Endothelial cell of umbilical vein (primary cell): Measurements from ENCODE around the gene CTSD. TPM values are rescaled to one million over a fixed set of nuclear protein-coding genes. Genes with fewer than 3 reads are reported as not detected.

ENCODE experiments used
- BruUV-seq: library from RNA; stranded (reverse); fragments of 400-500 nt; replicated peaks from 2 replicates; lab custom pipeline; 2021; lab: Mats Ljungman, UMichigan
- CTCF ChIA-PET: fragments of 300-600, 350-600 bp; sonication (Branson Sonifier 250); formaldehyde crosslinking; loops from one replicate; lab custom pipeline; 2021; ENCODE audit warnings: antibody characterized with exemption, inconsistent platforms; lab: Charles Lee
- POLR2A ChIA-PET: fragments of 300-600, 350-600 bp; sonication (Branson Sonifier 250); formaldehyde crosslinking; loops from one replicate; lab custom pipeline; 2021; ENCODE audit warnings: antibody characterized with exemption, inconsistent platforms; lab: Charles Lee
- DNase-seq: peaks from one replicate; pipeline ENCODE4 v3.0.0-alpha.2; 2011; ENCODE audit warnings: low read depth, low spot score
- FAIRE-seq: peaks from 2 replicates; lab custom pipeline; 2011; peaks lifted over from hg19 to GRCh38; lab: Jason Lieb, UNC
- H2AFZ ChIP-seq: 2 replicates; pipeline ENCODE4 v1.6.0; 2012; ENCODE audit warnings: low read depth, low read length, control low read depth, inconsistent platforms
- H3K27ac ChIP-seq: 2 replicates; pipeline ENCODE4 v1.5.1; 2011; ENCODE audit warnings: low read depth, mild to moderate bottlenecking, control low read depth, low read length, moderate library complexity; ENCODE audit not compliant: insufficient read depth
- H3K27me3 ChIP-seq, 2 experiments: 2 replicates each; pipeline versions ENCODE4 v1.6.0 to v1.6.1; 2011; ENCODE audit warnings: low read length in 2 of 2, mixed read lengths in 1 of 2; ENCODE audit not compliant: control insufficient read depth in 2 of 2, insufficient read depth in 2 of 2
- H3K36me3 ChIP-seq, 2 experiments: 2 replicates in 1 of 2; 3 replicates in 1 of 2; pipeline ENCODE4 v1.5.1; 2011; ENCODE audit warnings: low read length in 2 of 2, mild to moderate bottlenecking in 1 of 2, moderate library complexity in 1 of 2; ENCODE audit not compliant: control insufficient read depth in 2 of 2, insufficient read depth in 2 of 2; ENCODE audit errors: extremely low read depth in 1 of 2
- H3K4me1 ChIP-seq: 3 replicates; pipeline ENCODE4 v1.5.1; 2011; ENCODE audit warnings: mild to moderate bottlenecking, low read length; ENCODE audit not compliant: control insufficient read depth, insufficient read depth; ENCODE audit errors: extremely low read depth
- H3K4me2 ChIP-seq: 2 replicates; pipeline ENCODE4 v1.6.1; 2011; ENCODE audit warnings: low read length, control low read depth, mixed read lengths; ENCODE audit not compliant: insufficient read depth
- H3K4me3 ChIP-seq, 3 experiments: fragments of 200-600 bp in 1 of 3; sonication (generic), shearing (Covaris generic) in 1 of 3; replicated peaks in 1 of 3; 2 replicates each; pipeline ENCODE4 v1.5.1; 2011 to 2016; ENCODE audit warnings: control low read depth in 3 of 3, low read length in 3 of 3, mild to moderate bottlenecking in 2 of 3, inconsistent platforms in 1 of 3, low read depth in 1 of 3, moderate library complexity in 1 of 3; ENCODE audit not compliant: insufficient read depth in 1 of 3
- H3K79me2 ChIP-seq: 2 replicates; pipeline ENCODE4 v1.6.0; 2012; ENCODE audit warnings: low read length, inconsistent platforms; ENCODE audit not compliant: control insufficient read depth, insufficient read depth
- H3K9ac ChIP-seq: replicated peaks from 2 replicates; pipeline ENCODE3; 2011; ENCODE audit warnings: low read length, control low read depth; ENCODE audit not compliant: insufficient read depth; ENCODE audit errors: extremely low read depth
- H3K9me1 ChIP-seq: replicated peaks from 3 replicates; pipeline ENCODE4 v1.6.0; 2011; ENCODE audit warnings: mild to moderate bottlenecking, low read length; ENCODE audit not compliant: control insufficient read depth, insufficient read depth; ENCODE audit errors: extremely low read depth
- H3K9me3 ChIP-seq: replicated peaks from 2 replicates; pipeline ENCODE4 v1.5.1; 2012; ENCODE audit warnings: low read length, inconsistent platforms; ENCODE audit not compliant: control insufficient read depth, insufficient read depth
- H4K20me1 ChIP-seq: replicated peaks from 2 replicates; pipeline ENCODE3; 2011; ENCODE audit warnings: mild to moderate bottlenecking, low read length; ENCODE audit not compliant: control insufficient read depth, insufficient read depth; ENCODE audit errors: extremely low read depth
- EZH2 ChIP-seq: IDR thresholded peaks from 2 replicates; pipeline ENCODE4 v1.6.1; 2012; ENCODE audit warnings: borderline replicate concordance, low read depth, mild to moderate bottlenecking, moderate library complexity, low read length, inconsistent platforms; ENCODE audit not compliant: severe bottlenecking
- FOS ChIP-seq: IDR thresholded peaks from 2 replicates; pipeline ENCODE4 v1.6.1; 2011; ENCODE audit warnings: mild to moderate bottlenecking, low read length, moderate library complexity, borderline replicate concordance; ENCODE audit not compliant: insufficient read depth
- GATA2 ChIP-seq: IDR thresholded peaks from 2 replicates; pipeline ENCODE4 v1.7.0; 2011; ENCODE audit warnings: low read depth, mild to moderate bottlenecking, moderate library complexity, mixed read lengths, low read length; ENCODE audit not compliant: insufficient read length, insufficient read depth
- JUN ChIP-seq: IDR thresholded peaks from 2 replicates; pipeline ENCODE4 v1.6.1; 2011; ENCODE audit warnings: borderline replicate concordance, low read depth; ENCODE audit not compliant: insufficient read length, insufficient read depth
- MYC ChIP-seq: IDR thresholded peaks from one replicate; pipeline ENCODE4 v1.6.1; 2011; ENCODE audit warnings: mild to moderate bottlenecking, low read depth, low read length
- POLR2A ChIP-seq: IDR thresholded peaks from 2 replicates; pipeline ENCODE4 v1.6.1; 2012; ENCODE audit warnings: low read depth, mild to moderate bottlenecking, control low read depth, low read length
- POLR2AphosphoS5 ChIP-seq: IDR thresholded peaks from 2 replicates; pipeline ENCODE4 v1.6.1; 2012; ENCODE audit warnings: low read depth, mild to moderate bottlenecking, control low read depth, low read length, moderate library complexity; ENCODE audit not compliant: insufficient read depth
- dilution Hi-C: fragments of 300-500 bp; cut with MboI; formaldehyde crosslinking; loops from one replicate; pipeline ENCODE4 v1.15.0; 2019; ENCODE audit warnings: low sequenced_read_pairs; ENCODE audit not compliant: extremely low pct_ligation_motif_present
- intact Hi-C: fragments of 100-400 bp; cut with micrococcal nuclease; formaldehyde crosslinking; loops from one replicate; pipeline ENCODE4 v1.10.0; 2022
- polyA plus RNA-seq, 4 experiments: library from polyadenylated mRNA; depleted of rRNA in 3 of 4; stranded (reverse) in 3 of 4; unstranded in 1 of 4; fragments of >200 nt; gene quantifications; 2 replicates each; pipeline versions ENCODE4 v1.2.1 to v1.2.3, GENCODE V29; 2011 to 2012; ENCODE audit warnings: missing spikeins in 1 of 4
- total RNA-seq: library from RNA; stranded (reverse); gene quantifications from 2 replicates; pipeline ENCODE4 v1.2.3, GENCODE V29; 2021
- TF ChIP-seq, protein P1 (sequence below), 2 donors: IDR thresholded peaks; 1 replicate in 1 of 2; 2 replicates in 1 of 2; pipeline ENCODE4 v1.5.1; 2011; ENCODE audit warnings: low read length in 2 of 2, mild to moderate bottlenecking in 2 of 2, moderate library complexity in 2 of 2, control low read depth in 1 of 2, inconsistent platforms in 1 of 2, low read depth in 1 of 2; ENCODE audit not compliant: insufficient read depth in 1 of 2; ENCODE audit errors: extremely low read depth in 1 of 2
- TF ChIP-seq, protein P2 (sequence below): IDR thresholded peaks from 2 replicates; pipeline ENCODE4 v1.6.1; 2011; ENCODE audit not compliant: insufficient read depth, insufficient read length

CTSD gene
- total and polyA plus RNA-seq, 2 donors (not counting 3 experiments of a cell fraction or from before 2014, with no cell fraction given) = 215 to 248 TPM

DNA sequence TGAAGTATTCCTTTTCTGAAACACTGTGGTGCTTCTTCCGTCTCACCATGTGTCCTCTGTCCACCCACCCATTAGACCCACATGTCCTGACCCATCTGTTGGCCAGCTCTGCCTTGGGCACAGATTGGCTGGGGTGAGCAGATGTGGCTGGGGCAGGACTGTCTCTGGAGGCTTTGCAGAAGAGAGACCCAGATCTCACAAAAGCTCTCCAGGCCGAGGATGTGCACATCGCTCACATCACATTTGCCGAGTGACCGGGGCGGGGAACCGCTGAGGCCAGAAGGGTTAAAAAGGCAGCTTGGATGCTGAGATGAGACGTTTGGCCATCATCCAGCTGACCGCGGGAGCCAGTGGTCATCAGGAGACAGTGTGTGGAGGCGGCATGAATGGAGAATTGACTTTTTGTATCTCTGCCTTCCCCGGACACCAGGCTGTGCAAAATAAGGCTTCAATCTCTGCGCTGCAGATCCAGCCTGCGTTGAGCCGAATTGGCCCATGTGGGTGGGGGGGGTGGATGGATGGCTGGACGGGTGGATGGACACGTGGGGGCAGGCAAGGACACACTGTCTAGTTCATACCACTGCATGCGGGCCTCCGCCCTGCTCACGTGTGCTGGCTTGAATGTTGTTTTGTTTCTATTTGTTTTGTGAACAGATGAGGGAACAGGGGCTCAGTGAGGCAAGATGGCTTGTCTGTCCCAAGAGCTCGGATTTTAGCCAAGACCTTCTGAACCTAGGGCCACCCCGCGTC lies 19.4 kb downstream of the CTSD start:
- no peaks in the 10 kb centered on the region for H3K79me2 ChIP-seq
- POLR2A ChIA-PET = no interaction called here
- CTCF ChIA-PET = interaction anchor here (1.2 kb wide), 1 partner anchor 138 kb away, joined by 3 read pairs; no protein-coding TSS in a partner anchor
- H3K36me3 ChIP-seq = no peaks in the 10 kb centered on the region
- no peaks in the 10 kb centered on the region for H4K20me1 ChIP-seq
- dilution Hi-C loops (no loop called here), intact Hi-C loops (no loop called here)
- FAIRE-seq = no peak
- H2AFZ ChIP-seq = no peak overlapping the region
- H3K9me3 ChIP-seq = no peaks in the 10 kb centered on the region
- H3K27ac ChIP-seq = no peak overlapping the region
- no peak for DNase-seq
- H3K9ac ChIP-seq = no peak overlapping the region
- H3K4me1 ChIP-seq = no peaks in the 10 kb centered on the region
- H3K4me3 ChIP-seq = no peak overlapping the region
- no TSS peak for BruUV-seq
- peaks cover 5 to 12% of the 10 kb centered on the region in 2 experiments for H3K27me3 ChIP-seq
- no peaks in the 10 kb centered on the region for H3K9me1 ChIP-seq
- no peak overlapping the region for H3K4me2 ChIP-seq
- TF ChIP-seq FOS (no peak), JUN (no peak), EZH2 (no peak), POLR2A (no peak)

DNA sequence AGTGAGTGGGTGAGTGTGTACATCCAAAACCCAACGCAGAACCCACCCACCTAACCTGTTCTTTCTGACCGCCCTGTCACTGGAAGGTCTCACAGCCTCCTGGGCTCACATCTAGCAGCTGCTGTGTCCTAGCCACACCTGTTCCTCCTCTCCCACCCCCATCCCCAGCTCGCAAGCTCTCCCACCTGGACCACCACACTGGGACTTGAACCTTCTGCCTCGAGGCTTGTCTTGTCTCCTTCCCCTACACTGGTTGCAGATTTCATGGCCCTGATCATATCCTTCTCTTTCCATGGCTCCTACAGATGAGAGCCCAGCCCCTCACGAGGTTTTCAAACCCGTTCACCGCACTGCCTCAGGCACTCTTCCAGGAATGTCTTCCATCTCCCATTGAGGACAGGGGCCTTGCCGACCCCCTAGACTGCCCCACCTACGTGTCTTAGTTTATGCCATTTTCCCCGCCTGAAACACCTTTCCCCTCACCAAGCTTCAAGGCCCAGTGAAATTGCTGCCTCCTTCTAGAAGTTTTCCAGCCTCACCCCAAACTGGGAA lies 20.1 kb downstream of the CTSD start:
- no TSS peak for BruUV-seq
- no peaks in the 10 kb centered on the region for H3K36me3 ChIP-seq
- no peaks in the 10 kb centered on the region for H3K4me1 ChIP-seq
- no peaks in the 10 kb centered on the region for H4K20me1 ChIP-seq
- no peaks in the 10 kb centered on the region for H3K9me1 ChIP-seq
- no peak overlapping the region for H3K9ac ChIP-seq
- no peak overlapping the region for H3K4me2 ChIP-seq
- H3K79me2 ChIP-seq = no peaks in the 10 kb centered on the region
- POLR2A ChIA-PET = no interaction called here
- intact Hi-C loops (no loop called here), dilution Hi-C loops (no loop called here)
- no peak for FAIRE-seq
- H3K4me3 ChIP-seq = no peak overlapping the region
- peaks cover 4 to 10% of the 10 kb centered on the region in 2 experiments for H3K27me3 ChIP-seq
- H2AFZ ChIP-seq = no peak overlapping the region
- CTCF ChIA-PET = no interaction called here
- no peak overlapping the region for H3K27ac ChIP-seq
- DNase-seq = no peak
- no peak for TF ChIP-seq JUN
- no peak for TF ChIP-seq FOS
- no peak for TF ChIP-seq EZH2
- no peak for TF ChIP-seq MYC
- TF ChIP-seq, protein P1, sequence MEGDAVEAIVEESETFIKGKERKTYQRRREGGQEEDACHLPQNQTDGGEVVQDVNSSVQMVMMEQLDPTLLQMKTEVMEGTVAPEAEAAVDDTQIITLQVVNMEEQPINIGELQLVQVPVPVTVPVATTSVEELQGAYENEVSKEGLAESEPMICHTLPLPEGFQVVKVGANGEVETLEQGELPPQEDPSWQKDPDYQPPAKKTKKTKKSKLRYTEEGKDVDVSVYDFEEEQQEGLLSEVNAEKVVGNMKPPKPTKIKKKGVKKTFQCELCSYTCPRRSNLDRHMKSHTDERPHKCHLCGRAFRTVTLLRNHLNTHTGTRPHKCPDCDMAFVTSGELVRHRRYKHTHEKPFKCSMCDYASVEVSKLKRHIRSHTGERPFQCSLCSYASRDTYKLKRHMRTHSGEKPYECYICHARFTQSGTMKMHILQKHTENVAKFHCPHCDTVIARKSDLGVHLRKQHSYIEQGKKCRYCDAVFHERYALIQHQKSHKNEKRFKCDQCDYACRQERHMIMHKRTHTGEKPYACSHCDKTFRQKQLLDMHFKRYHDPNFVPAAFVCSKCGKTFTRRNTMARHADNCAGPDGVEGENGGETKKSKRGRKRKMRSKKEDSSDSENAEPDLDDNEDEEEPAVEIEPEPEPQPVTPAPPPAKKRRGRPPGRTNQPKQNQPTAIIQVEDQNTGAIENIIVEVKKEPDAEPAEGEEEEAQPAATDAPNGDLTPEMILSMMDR (IDR thresholded peaks at IDR 0.05; ENCODE audit: extremely low read depth in 1 of 2, insufficient read depth in 1 of 2, low read depth in 1 of 2, low read length in 2 of 2) = no peak
- TF ChIP-seq, protein P2, sequence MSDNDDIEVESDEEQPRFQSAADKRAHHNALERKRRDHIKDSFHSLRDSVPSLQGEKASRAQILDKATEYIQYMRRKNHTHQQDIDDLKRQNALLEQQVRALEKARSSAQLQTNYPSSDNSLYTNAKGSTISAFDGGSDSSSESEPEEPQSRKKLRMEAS = no peak
- TF ChIP-seq POLR2A = no peak
- no peak for TF ChIP-seq POLR2AphosphoS5
- no peak for TF ChIP-seq GATA2
- H3K9me3 ChIP-seq = no peaks in the 10 kb centered on the region
